ENCODE measurements around the gene CLEC2L. TPM values are rescaled to one million over a fixed set of nuclear protein-coding genes. Genes with fewer than 3 reads are reported as not detected.

The CLEC2L gene
- 9.7 TPM for total RNA-seq

DNA sequence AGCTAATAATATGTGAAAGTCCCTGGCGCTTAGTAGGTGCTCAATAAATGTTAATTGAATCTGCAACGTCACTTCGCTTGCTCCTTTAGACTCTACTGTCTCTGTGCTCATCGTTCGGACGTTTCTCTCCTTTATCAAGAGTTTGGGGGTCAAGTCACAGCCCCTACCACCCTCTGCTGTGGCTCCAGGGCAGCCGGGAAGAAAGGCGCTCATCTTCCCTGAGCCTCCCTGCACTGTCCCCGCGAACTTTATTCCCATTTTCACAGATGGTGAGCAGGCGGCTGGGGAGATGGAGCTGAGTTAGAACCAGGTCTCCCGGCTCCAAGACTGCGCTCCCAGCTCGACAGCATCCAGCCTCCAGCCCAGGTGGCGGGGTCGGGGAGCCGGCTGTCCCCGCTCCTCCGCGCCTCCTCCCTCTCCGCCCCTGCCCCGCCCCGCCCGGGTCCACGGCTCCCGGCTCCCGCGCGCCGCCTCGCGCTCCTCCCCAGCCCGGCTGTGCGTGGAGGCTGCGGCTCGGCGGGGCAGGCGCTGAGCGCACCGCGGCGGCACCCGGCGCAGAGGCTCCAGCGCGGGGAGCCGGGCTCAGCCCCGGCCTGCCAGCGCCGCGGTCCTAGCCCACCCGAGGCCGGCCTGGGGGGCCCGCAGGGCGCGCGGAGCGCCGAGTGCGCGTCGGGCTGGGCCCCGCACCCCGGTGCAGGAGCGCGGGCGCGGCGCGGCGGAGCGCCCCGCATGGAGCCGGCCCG, at the start of gene CLEC2L:
Gene CLEC2L, plus strand, starts transcription at position 487 of the 743 bp plus-strand sequence. Its CDS starts 243 bp downstream, at position 730.

Other genes starting within 250 kb of the CLEC2L start
- gene FMC1, start 182.3 kb upstream of the CLEC2L start, total RNA-seq, result 20.3 TPM
- 59.1 TPM for gene LUC7L2, start 163.8 kb upstream of the CLEC2L start, total RNA-seq
- gene KLRG2, start 40.0 kb upstream of the CLEC2L start, total RNA-seq, result not detected

Data from diencephalon (tissue), 1 donor.